ENCODE results near the gene CGB3.
"Not testable (repeated sequence)": the region's sequence is repeated elsewhere in the genome, so short reads cannot be mapped to it uniquely, and the experiment has no call there.

Gene CGB3
- total RNA-seq: 0 reads per million in 2 experiments

- not testable (repeated sequence) for DNase-seq (ENCODE audit: low read depth)
Measured at GRCh38 chr19:49024233-49024632, at the start of gene CGB3. TSS of gene CGB3 (minus strand) at chr19:49024333. CDS start at chr19:49023971, 362 bp downstream.

- DNase-seq (ENCODE audit: low read depth): no peak
Measured at GRCh38 chr19:49071860-49072547, 47.9 kb upstream of the CGB3 start.

DNA sequence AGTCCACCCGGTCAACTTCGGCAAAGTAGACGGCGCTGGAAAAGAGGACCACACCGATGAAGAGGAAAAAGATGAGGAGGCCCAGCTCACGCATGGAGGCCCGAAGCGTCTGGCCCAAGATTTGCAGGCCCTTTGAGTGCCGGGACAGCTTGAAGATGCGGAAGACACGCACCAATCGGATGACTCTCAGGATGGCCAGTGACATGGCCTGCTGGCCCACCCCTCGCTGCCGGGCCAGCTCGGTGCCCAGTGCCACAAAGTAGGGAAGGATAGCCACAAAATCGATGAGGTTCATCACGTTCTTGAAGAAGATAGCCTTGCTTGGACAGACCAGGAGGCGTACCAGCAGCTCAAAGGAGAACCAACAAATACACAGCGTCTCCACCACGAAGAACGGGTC lies 46.3 kb upstream of the CGB3 start:
- DNase-seq (ENCODE audit: low read depth): no peak

GRCh38 chr19:49069026-49069425 lies 44.9 kb upstream of the CGB3 start:
- DNase-seq (ENCODE audit: low read depth): no peak

DNA sequence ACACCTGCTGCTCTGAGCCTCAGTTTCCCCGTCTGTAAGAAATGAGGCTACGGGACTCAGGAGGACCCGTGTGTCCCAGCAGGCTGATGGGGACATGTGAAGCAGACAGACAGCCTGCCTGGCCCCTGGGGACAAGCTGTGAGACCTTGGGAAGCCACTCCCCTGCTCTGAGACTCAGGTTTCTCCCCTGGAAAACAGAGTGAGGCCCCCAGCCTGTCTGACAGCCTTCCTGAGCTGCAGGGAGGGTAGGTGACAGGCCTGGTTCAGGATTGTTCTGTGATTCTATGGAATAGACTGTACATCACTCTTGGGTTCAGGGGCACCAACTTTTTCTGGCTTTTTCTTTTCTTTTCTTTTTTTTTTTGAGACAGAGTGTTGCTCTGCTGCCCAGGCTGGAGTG lies 43.4 kb upstream of the CGB3 start:
- DNase-seq (ENCODE audit: low read depth): no peak

DNA sequence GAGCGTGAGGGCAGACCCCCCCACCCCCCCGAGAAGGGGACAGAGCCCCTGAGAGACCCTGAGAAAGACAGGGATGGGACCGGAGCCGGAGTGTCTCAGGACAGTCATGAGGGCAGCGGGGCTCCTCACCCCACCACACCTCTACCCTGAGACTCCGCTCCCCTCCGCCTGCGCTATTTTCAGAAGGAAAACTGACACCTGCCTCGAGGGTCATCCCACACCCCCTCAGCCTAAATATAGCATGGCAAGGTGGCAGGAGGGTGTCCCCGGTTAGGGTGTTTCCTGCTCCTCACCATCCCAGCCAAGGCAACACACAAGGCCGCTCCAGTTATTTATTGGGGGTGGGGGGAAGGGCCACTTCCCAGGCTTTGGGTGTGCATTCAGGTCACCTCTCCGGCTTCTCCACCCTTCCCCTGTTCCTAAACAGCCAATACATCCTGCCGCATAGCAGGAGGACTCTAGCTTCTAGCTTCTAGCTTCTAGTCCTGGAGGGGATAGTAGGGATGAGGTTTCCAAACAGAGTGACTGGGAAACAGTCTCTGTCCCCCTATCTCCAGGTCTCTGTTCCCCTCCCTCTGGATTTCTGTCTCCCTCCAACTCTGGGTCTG lies 41.9 kb upstream of the CGB3 start:
- no peak for DNase-seq (ENCODE audit: low read depth)

GRCh38 chr19:49064768-49065611 lies 40.9 kb upstream of the CGB3 start, which contains the start of gene NTF4:
TSS of gene NTF4 (minus strand) at chr19:49064818. CDS start at chr19:49061997, 2,821 bp downstream.
- DNase-seq (ENCODE audit: low read depth): no peak

DNA sequence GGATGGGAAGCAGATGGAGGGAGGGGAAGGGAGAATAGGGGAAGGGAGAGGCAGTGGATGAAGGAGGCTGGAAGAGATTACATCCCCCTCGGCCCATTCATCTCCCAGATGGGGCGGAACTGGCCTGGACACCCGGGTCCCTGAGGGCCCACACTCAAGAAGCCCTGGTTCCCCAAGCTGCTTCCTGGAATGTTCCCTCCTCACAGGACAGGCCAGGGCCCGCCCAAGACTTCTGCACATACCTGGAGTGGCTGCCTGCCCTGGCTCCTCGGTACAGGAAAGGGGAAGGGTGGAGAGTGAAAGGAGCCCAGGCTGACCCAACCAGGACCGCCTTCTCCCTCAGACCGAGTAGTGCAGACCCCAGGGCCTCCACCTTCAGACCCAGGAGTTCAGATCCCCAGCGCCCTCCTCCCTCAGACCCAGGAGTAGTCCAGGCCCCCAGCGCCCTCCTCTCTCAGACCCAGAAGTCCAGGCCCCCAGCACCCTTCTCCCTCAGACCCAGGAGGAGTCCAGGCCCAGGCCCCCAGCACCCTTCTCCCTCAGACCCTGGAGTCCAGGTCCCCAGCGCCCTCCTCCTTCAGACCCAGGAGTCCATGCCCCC lies 40.0 kb upstream of the CGB3 start:
- DNase-seq (ENCODE audit: low read depth): no peak

DNA sequence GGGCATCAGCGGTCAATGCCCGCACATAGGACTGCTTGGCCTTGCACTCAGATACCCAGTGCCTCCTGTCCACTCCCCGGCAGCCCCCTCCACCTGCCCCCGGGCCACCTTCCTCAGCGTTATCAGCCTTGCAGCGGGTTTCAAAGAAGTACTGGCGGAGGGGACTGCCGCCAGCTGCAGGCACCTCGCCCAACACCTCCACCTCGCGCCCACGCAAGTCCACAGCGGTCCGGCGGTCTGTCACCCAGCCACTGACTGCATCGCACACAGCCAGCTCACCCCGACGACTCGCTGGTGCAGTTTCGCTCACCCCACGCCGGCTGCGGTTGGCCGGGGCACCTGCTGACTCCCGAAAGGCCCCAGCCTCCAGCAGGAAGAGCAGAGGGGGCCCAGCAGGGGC lies 37.3 kb upstream of the CGB3 start:
- DNase-seq (ENCODE audit: low read depth): no peak

DNA sequence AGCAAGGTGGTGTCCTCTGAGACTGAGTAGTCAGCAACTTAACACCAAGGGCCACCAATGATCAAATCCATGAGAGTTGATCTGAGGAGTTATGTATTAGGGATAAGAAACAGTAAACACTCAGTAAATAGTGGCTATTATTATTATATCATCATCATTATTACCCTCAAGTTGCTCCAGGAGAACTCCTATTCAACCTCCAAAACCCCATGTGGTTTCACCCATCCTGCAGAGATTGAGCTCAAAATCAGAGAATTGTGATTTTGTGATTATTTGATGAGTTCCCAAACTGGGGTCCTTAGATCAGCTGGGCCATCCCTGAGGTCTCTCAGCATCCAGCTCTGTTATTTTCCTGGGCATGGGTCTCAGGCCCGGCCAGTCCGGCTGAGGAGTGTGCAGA lies 36.9 kb upstream of the CGB3 start:
- no peak for DNase-seq (ENCODE audit: low read depth)

- DNase-seq (ENCODE audit: low read depth): no peak
Measured at GRCh38 chr19:49059053-49059452, 34.9 kb upstream of the CGB3 start.

DNA sequence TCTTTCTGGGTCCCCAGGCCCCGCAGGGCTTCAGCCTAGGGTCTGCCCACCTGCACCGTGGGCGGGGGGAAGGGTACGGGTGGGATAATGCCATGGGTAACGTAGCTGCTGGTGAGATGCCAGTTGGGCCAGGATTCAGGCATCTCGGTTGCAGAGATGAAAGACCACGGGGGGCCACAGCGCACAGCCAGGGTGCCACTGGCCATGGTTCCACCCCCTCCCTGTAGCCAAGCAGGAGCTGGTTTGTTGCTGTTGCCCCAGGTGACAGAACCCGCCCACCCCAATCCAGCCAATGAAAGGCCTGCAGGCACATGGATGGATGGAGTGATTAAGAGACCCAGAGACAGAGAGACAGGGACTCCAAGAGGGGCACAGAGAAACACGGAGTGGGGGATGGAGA lies 34.4 kb upstream of the CGB3 start:
- no peak for DNase-seq (ENCODE audit: low read depth)

DNA sequence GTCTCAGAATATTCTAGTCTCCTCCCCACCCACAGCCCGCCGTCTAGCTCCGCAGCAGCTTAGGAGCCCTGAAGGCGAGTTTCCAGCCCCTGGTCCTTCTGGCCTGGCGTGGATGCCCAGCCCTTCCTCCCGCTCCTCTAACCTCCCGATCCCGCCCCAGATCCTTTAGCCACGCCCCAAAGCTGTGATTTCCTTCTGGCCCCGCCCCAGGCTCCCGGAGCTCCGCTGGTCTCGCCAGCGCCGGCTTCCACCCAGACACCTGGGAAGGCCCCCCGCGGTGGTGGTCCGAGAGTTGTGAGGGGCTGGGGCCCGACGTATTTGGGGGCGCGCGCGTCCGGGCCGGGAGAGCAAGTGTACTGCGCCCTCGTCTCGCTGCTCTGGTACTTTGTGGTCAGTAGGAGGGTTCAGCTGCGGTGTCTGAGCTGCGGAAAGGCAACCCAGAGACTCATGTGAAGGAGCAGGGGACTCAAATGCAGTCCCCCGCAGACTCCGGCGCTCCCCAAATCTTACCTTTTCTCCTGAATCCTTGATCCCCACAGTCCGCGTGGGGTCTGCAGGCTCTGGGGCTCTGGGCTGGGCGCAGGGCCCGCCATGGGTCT lies 33.6 kb upstream of the CGB3 start, which contains the start of gene CGB7:
TSS of gene CGB7 (minus strand) at position 114 of the 599 bp plus-strand sequence. CDS start 2,374 bp downstream, outside the sequence.
- no peak for DNase-seq (ENCODE audit: low read depth)

GRCh38 chr19:49056902-49057596 lies 32.9 kb upstream of the CGB3 start:
- not testable (repeated sequence) for DNase-seq (ENCODE audit: low read depth)

- no peak for DNase-seq (ENCODE audit: low read depth)
Measured at GRCh38 chr19:49056101-49056901, 32.2 kb upstream of the CGB3 start.

GRCh38 chr19:49050376-49051033 lies 26.4 kb upstream of the CGB3 start:
- DNase-seq (ENCODE audit: low read depth): not testable (repeated sequence)

DNA sequence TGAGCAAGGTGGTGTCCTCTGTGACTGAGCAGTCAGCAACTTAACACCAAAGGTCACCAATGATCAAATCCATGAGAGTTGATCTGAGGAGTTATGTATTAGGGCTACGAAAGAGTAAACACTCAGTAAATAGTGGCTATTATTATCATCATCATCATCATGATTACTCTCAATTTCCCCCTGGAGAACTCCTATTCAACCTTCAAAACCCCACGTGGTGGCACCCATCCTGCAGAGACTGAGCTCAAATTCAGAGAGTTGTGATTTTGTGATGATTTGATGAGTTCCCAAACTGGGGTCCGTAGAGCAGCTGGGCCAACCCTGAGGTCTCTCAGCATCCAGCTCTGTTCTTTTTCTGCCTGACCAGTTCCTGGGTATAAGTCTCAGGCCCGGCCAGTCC lies 25.7 kb upstream of the CGB3 start:
- not testable (repeated sequence) for DNase-seq (ENCODE audit: low read depth)

GRCh38 chr19:49049011-49049410 lies 24.9 kb upstream of the CGB3 start, which contains the start of gene CGB8:
TSS of gene CGB8 (minus strand) at chr19:49049111. CDS start at chr19:49048739, 372 bp downstream.
- not testable (repeated sequence) for DNase-seq (ENCODE audit: low read depth)

DNA sequence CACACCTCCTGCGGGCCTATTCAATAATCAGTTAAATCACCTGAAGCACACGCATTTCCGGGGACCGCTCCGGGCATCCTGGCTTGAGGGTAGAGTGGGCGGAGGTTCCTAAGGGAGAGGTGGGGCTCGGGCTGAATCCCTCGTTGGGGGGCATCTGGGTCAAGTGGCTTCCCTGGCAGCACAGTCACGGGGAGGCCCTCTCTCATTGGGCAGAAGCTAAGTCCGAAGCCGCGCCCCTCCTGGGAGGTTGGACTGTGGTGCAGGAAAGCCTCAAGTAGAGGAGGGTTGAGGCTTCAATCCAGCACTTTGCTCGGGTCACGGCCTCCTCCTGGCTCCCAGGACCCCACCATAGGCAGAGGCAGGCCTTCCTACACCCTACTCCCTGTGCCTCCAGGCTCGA lies 19.4 kb upstream of the CGB3 start, which contains the start of gene CGB5:
TSS of gene CGB5 (plus strand) at position 301 of the 400 bp plus-strand sequence. CDS start 362 bp downstream, outside the sequence.
- DNase-seq (ENCODE audit: low read depth): not testable (repeated sequence)

All from T follicular helper cell (primary cell).